Measurements from ENCODE around the gene FAM237B. TPM values are rescaled to one million over a fixed set of nuclear protein-coding genes. Genes with fewer than 3 reads are reported as not detected.

The FAM237B gene
- total RNA-seq, 6 experiments from 2014 or later = not detected

- DNase-seq = no peak
- Histone ChIP-seq H3K36me3 (no peaks in the 10 kb centered on the region), H3K4me1 (peaks cover 0 to 26% (median 8%) of the 10 kb centered on the region in 4 donors), H3K27me3 (no peaks in the 10 kb centered on the region), H3K4me3 (no peak overlapping the region), H3K27ac (no peak overlapping the region), H3K9me3 (no peaks in the 10 kb centered on the region)
- TF ChIP-seq POLR2A (IDR thresholded peaks at IDR 0.05) (no peak), CTCF (IDR thresholded peaks at IDR 0.05) (no peak)
- intact Hi-C loops (cut with DNase I) = no loop called here
- no peak for ATAC-seq
Observed at GRCh38 chr7:90274161-90274560, 46.9 kb downstream of the FAM237B start.

- ATAC-seq = no peak
- Histone ChIP-seq H3K4me1 (peaks cover 0 to 41% (median 14%) of the 10 kb centered on the region in 4 donors), H3K36me3 (no peaks in the 10 kb centered on the region), H3K27ac (no peak overlapping the region), H3K9me3 (no peaks in the 10 kb centered on the region), H3K4me3 (no peak overlapping the region), H3K27me3 (no peaks in the 10 kb centered on the region)
- no peak for DNase-seq
- TF ChIP-seq POLR2A (IDR thresholded peaks at IDR 0.05) = no peak
- TF ChIP-seq CTCF (IDR thresholded peaks at IDR 0.05) = no peak
- 88% methylated on average over 2 of the region's 2 CpGs for WGBS (ENCODE audit: insufficient coverage, low coverage, low lambda C conversion rate, missing lambda C conversion rate)
- intact Hi-C loops (cut with DNase I) = no loop called here
Observed at GRCh38 chr7:90272242-90272641, 48.9 kb downstream of the FAM237B start.

- 25% methylated on average over 2 of the region's 2 CpGs for WGBS (ENCODE audit: insufficient coverage, low coverage, low lambda C conversion rate, missing lambda C conversion rate)
- TF ChIP-seq CTCF (IDR thresholded peaks at IDR 0.05) = no peak
- no peak for TF ChIP-seq POLR2A (IDR thresholded peaks at IDR 0.05)
- no peak overlapping the region for H3K4me3 ChIP-seq
- intact Hi-C loops (cut with DNase I) = no loop called here
- ATAC-seq (peak in 1 of 4 donors; percentile 10), DNase-seq (no peak)
- H3K27ac ChIP-seq = no peak overlapping the region
- H3K27me3 ChIP-seq = no peaks in the 10 kb centered on the region
- no peaks in the 10 kb centered on the region for H3K9me3 ChIP-seq
- peaks cover 0 to 41% (median 14%) of the 10 kb centered on the region in 4 donors for H3K4me1 ChIP-seq
- H3K36me3 ChIP-seq = no peaks in the 10 kb centered on the region
Observed at GRCh38 chr7:90271753-90272152, 49.4 kb downstream of the FAM237B start.

- intact Hi-C loops (cut with DNase I) = no loop called here
- H3K27me3 ChIP-seq = no peaks in the 10 kb centered on the region
- H3K4me1 ChIP-seq = peaks cover 0 to 51% (median 14%) of the 10 kb centered on the region in 4 donors
- H3K27ac ChIP-seq = peak overlapping the region; percentile 11 to 63 (median 39)
- ATAC-seq = peak; percentile 77 to 90 (median 78)
- no peaks in the 10 kb centered on the region for H3K36me3 ChIP-seq
- no peak for DNase-seq
- H3K4me3 ChIP-seq = no peak overlapping the region
- H3K9me3 ChIP-seq = no peaks in the 10 kb centered on the region
- 69% methylated on average over 2 of the region's 2 CpGs for WGBS (ENCODE audit: insufficient coverage, low coverage, low lambda C conversion rate, missing lambda C conversion rate)
- TF ChIP-seq CTCF (IDR thresholded peaks at IDR 0.05) (no peak), POLR2A (IDR thresholded peaks at IDR 0.05) (peak; percentile 21)
Observed at GRCh38 chr7:90270431-90271178, 50.5 kb downstream of the FAM237B start.
